HepG2 (cell line): ENCODE results near the gene VTN. TPM values are rescaled to one million over a fixed set of nuclear protein-coding genes. Genes with fewer than 3 reads are reported as not detected.
A peak's percentile ranks its signal among the peaks of the same experiment; 100 is the strongest.

Experiments used
- ATAC-seq: fragments of 200-7000 bp; cut with Tn5 transposase; 3 replicates; pipeline ENCODE4 v1.9.1; 2020; ENCODE audit warnings: mild to moderate bottlenecking, moderate library complexity
- BruUV-seq: library from RNA; stranded (reverse); fragments of 400-500 nt; replicated peaks from 2 replicates; lab custom pipeline; 2021; lab: Mats Ljungman, UMichigan
- CTCF ChIA-PET: fragments of 300-600 bp; formaldehyde crosslinking; extraction: SDS; loops from one replicate; lab custom pipeline; 2021; ENCODE audit warnings: low total read pairs, inconsistent platforms, low intra/inter-chr PET ratio; lab: Yijun Ruan, JAX
- POLR2A ChIA-PET: fragments of 350-600 bp; sonication (Branson Sonifier 250); formaldehyde crosslinking; loops from one replicate; lab custom pipeline; 2020; ENCODE audit warnings: antibody characterized with exemption, inconsistent platforms; lab: Yijun Ruan, JAX
- DNase-seq: peaks from one replicate; pipeline ENCODE4 v3.0.0-alpha.2; 2015; ENCODE audit warnings: low spot score
- FAIRE-seq: peaks from 3 replicates; lab custom pipeline; 2011; peaks lifted over from hg19 to GRCh38; lab: Jason Lieb, UNC
- H2AFZ ChIP-seq: one replicate; pipeline ENCODE4 v1.6.1; 2011; ENCODE audit warnings: low read length, inconsistent platforms
- H3K27ac ChIP-seq: fragments of 300-600 bp; 3 replicates; pipeline ENCODE4 v1.8.0; 2011; ENCODE audit warnings: mixed run types, mild to moderate bottlenecking, mixed read lengths, low read length, inconsistent platforms; ENCODE audit not compliant: insufficient read depth; ENCODE audit errors: extremely low read length
- H3K27me3 ChIP-seq, 2 experiments: fragments of 200-600 bp in 1 of 2; 2 replicates in 1 of 2; 3 replicates in 1 of 2; pipeline versions ENCODE4 v1.6.0 to v1.8.0; 2011; ENCODE audit warnings: low read length in 2 of 2, mild to moderate bottlenecking in 2 of 2, moderate library complexity in 2 of 2, inconsistent platforms in 1 of 2; ENCODE audit not compliant: insufficient read depth in 2 of 2, control insufficient read depth in 1 of 2
- H3K36me3 ChIP-seq, 2 experiments: fragments of 200-600 bp in 1 of 2; replicated peaks in 1 of 2; 2 replicates in 1 of 2; 3 replicates in 1 of 2; pipeline versions ENCODE4 v1.5.1 to v1.8.0; 2011; ENCODE audit warnings: low read length in 2 of 2, inconsistent platforms in 1 of 2; ENCODE audit not compliant: insufficient read depth in 2 of 2, control insufficient read depth in 1 of 2
- H3K4me1 ChIP-seq: 2 replicates; pipeline ENCODE4 v1.5.1; 2012; ENCODE audit warnings: low read length, inconsistent platforms; ENCODE audit not compliant: insufficient read depth
- H3K4me2 ChIP-seq: 2 replicates; pipeline ENCODE4 v1.6.0; 2011; ENCODE audit warnings: low read depth, low read length, inconsistent platforms
- H3K4me3 ChIP-seq, 3 experiments: fragments of 200-600 bp in 1 of 3; sonication (generic), shearing (Covaris generic) in 1 of 3; replicated peaks in 1 of 3; 2 replicates each; pipeline ENCODE4 v1.5.1; 2011 to 2016; ENCODE audit warnings: low read length in 3 of 3, inconsistent platforms in 2 of 3, low read depth in 2 of 3, mild to moderate bottlenecking in 2 of 3, control low read depth in 1 of 3, mixed read lengths in 1 of 3; ENCODE audit not compliant: insufficient read depth in 1 of 3
- H3K79me2 ChIP-seq: one replicate; pipeline ENCODE4 v1.6.1; 2011; ENCODE audit warnings: low read length, inconsistent platforms; ENCODE audit not compliant: insufficient read depth
- H3K9ac ChIP-seq: 2 replicates; pipeline ENCODE4 v1.6.0; 2011; ENCODE audit warnings: mild to moderate bottlenecking, low read depth, low read length, inconsistent platforms; ENCODE audit not compliant: insufficient read depth
- H3K9me3 ChIP-seq: 2 replicates; pipeline ENCODE4 v1.5.1; 2012; ENCODE audit warnings: mild to moderate bottlenecking, low read length
- H4K20me1 ChIP-seq: 2 replicates; pipeline ENCODE4 v1.6.0; 2011; ENCODE audit warnings: inconsistent platforms, mild to moderate bottlenecking, low read length, moderate library complexity; ENCODE audit not compliant: insufficient read depth
- GTF3A ChIP-seq: sonication (generic); formaldehyde crosslinking; conservative IDR thresholded peaks from 2 replicates; pipeline ENCODE4 v1.4.0; 2020; ENCODE audit warnings: mild to moderate bottlenecking, missing genetic modification reagents
- HNF4G ChIP-seq, 2 experiments: sonication (generic) in 1 of 2; formaldehyde crosslinking in 1 of 2; IDR thresholded peaks; 2 replicates each; pipeline versions ENCODE4 v1.4.0 to v1.6.1; 2011 to 2020; ENCODE audit warnings: borderline replicate concordance in 2 of 2, low read depth in 2 of 2, mild to moderate bottlenecking in 2 of 2, low read length in 1 of 2, missing genetic modification reagents in 1 of 2, moderate library complexity in 1 of 2
- NFATC3 ChIP-seq: sonication (generic); formaldehyde crosslinking; IDR thresholded peaks from 2 replicates; pipeline ENCODE4 v1.5.1; 2020; ENCODE audit warnings: mild to moderate bottlenecking, missing genetic modification reagents
- PCBP2 ChIP-seq: fragments of 200-400 bp; formaldehyde crosslinking; optimal IDR thresholded peaks from 2 replicates; pipeline ENCODE3; 2018; ENCODE audit warnings: low read length, low read depth; ENCODE audit not compliant: poor library complexity, severe bottlenecking
- POLR2A ChIP-seq, 2 experiments: IDR thresholded peaks; 2 replicates each; pipeline ENCODE4 v1.6.1; 2011; ENCODE audit warnings: low read depth in 2 of 2, low read length in 2 of 2, mild to moderate bottlenecking in 1 of 2, moderate library complexity in 1 of 2; ENCODE audit not compliant: insufficient read depth in 1 of 2
- POLR2AphosphoS5 ChIP-seq: IDR thresholded peaks from 2 replicates; pipeline ENCODE4 v1.6.1; 2012; ENCODE audit warnings: low read depth, low read length
- PTBP1 ChIP-seq: fragments of 200-400 bp; formaldehyde crosslinking; IDR thresholded peaks from 2 replicates; pipeline ENCODE4 v1.6.1; 2018; ENCODE audit warnings: low read length, low read depth; ENCODE audit not compliant: poor library complexity, severe bottlenecking
- RAD51 ChIP-seq: fragments of 450-650 bp; IDR thresholded peaks from 2 replicates; pipeline ENCODE4 v1.6.1; 2016; ENCODE audit warnings: borderline replicate concordance
- ZNF34 ChIP-seq: sonication (generic); formaldehyde crosslinking; IDR thresholded peaks from 2 replicates; pipeline ENCODE4 v1.4.0; 2020; ENCODE audit warnings: mild to moderate bottlenecking, missing genetic modification reagents, borderline replicate concordance
- ZNF446 ChIP-seq: sonication (generic); formaldehyde crosslinking; IDR thresholded peaks from 2 replicates; pipeline ENCODE4 v1.5.0; 2020; ENCODE audit warnings: mild to moderate bottlenecking, missing genetic modification reagents
- ZNF709 ChIP-seq: sonication (generic); formaldehyde crosslinking; IDR thresholded peaks from 2 replicates; pipeline ENCODE4 v1.5.0; 2020; ENCODE audit warnings: mild to moderate bottlenecking, missing genetic modification reagents
- ZNF777 ChIP-seq: sonication (generic); formaldehyde crosslinking; IDR thresholded peaks from 2 replicates; pipeline ENCODE4 v1.4.0; 2020; ENCODE audit warnings: missing genetic modification reagents
- WGBS: methylation state at CpG from one replicate; pipeline ENCODE4 v1.1.6; 2017; ENCODE audit warnings: low lambda C conversion rate; 5-methylcytosine and 5-hydroxymethylcytosine counted together
- in situ Hi-C: cut with HindIII; loops from 2 replicates; pipeline ENCODE4 v1.10.0; 2017; ENCODE audit warnings: low pct_unique_long_range_greater_than_20kb; ENCODE audit not compliant: extremely low pct_ligation_motif_present
- intact Hi-C: fragments of 100-400 bp; cut with micrococcal nuclease; formaldehyde crosslinking; loops from one replicate; pipeline ENCODE4 v1.10.0; 2022; ENCODE audit not compliant: unreplicated experiment
- polyA plus RNA-seq, 8 experiments: library from polyadenylated mRNA; depleted of rRNA in 3 of 8; stranded (reverse) in 7 of 8; unstranded in 1 of 8; fragments of >200 nt; fragmentation: Illumina TruSeq in 4 of 8; extraction: Trizol in 4 of 8; gene quantifications; 2 replicates each; pipeline versions ENCODE4 v1.2.1 to v1.2.3, GENCODE V29; 2011 to 2016; ENCODE audit warnings: low read depth in 4 of 8, missing spikeins in 1 of 8, mixed read lengths in 1 of 8; ENCODE audit not compliant: insufficient read depth in 1 of 8
- total RNA-seq, 5 experiments: library from RNA; depleted of rRNA; stranded (reverse); fragments of >200 nt; fragmentation: Illumina TruSeq; extraction: Trizol; gene quantifications; 2 replicates each; pipeline ENCODE4 v1.2.3, GENCODE V29; 2016; ENCODE audit warnings: low read depth in 1 of 5

VTN gene
- total and polyA plus RNA-seq, 2 of the 13 experiments (the other 11 are each of a cell fraction or from before 2014, with no cell fraction given) = 108 to 131 TPM

DNA sequence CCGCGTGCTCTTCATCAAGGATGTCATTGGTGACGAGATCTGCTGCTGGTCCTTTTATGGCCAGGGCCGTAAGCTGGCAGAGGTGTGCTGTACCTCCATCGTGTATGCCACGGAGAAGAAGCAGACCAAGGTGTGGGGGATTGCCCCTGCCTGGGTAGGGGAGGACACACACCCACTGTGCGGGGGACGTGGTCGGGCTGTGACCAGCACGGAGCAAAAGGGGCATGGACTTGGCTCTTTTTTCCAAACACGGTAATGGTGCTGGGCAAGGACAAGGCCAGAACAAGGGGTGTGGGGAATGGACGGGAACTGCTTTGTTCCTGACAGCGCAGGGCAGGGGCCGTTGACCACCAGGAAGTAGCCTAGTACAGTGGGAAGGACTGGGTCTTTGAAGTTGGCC is 27.8 kb downstream of the VTN start:
- H4K20me1 ChIP-seq = no peaks in the 10 kb centered on the region; the same call in 1 of the 2 replicates
- no peak for TF ChIP-seq PTBP1
- TF ChIP-seq POLR2A (IDR thresholded peaks at IDR 0.05; ENCODE audit: insufficient read depth in 1 of 2, low read depth in 2 of 2, low read length in 2 of 2) = 0 out of 4 replicates have a peak, but pooled peaks of 1 of the 2 experiments have one; percentile 35
- DNase-seq = no peak
- FAIRE-seq = no peak
- H3K4me3 ChIP-seq = no peak overlapping the region
- no peak overlapping the region for H3K9ac ChIP-seq
- no peaks in the 10 kb centered on the region for H3K9me3 ChIP-seq
- no peak for ATAC-seq
- WGBS = over 99% methylated on average over 14 of the region's 14 CpGs
- in situ Hi-C loops (no loop called here), intact Hi-C loops (no loop called here)
- H2AFZ ChIP-seq = no peak overlapping the region
- H3K4me1 ChIP-seq = peaks cover 25% of the 10 kb centered on the region
- no peaks in the 10 kb centered on the region for H3K27me3 ChIP-seq
- no TSS peak for BruUV-seq
- H3K27ac ChIP-seq = no peak overlapping the region
- peaks cover 28 to 52% of the 10 kb centered on the region in 2 experiments for H3K36me3 ChIP-seq
- no peak overlapping the region for H3K4me2 ChIP-seq
- ChIA-PET CTCF (no interaction called here), POLR2A (no interaction called here)
- H3K79me2 ChIP-seq = peaks cover 11% of the 10 kb centered on the region

DNA sequence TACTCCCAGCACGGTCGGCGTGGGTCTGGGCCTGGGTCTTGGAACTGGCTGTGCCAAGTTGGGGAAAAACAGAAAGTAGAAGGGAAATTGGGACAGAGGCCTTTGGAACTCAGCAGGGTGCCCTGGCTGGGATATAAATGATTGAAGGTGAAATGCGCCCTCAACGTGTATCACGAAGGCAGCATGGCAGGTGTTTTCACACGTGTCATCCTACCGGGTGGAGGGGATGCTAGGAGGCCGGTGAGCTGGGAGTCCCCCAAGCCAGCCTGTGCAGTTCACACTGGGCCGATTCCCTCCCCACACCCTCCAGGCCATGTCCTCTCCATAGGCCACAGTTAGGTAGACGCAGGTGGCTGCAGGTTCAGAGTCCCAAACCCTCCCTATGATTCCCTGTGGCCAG is 28.6 kb downstream of the VTN start:
- WGBS = 95% methylated on average over 9 of the region's 11 CpGs
- peaks cover 25% of the 10 kb centered on the region for H3K4me1 ChIP-seq
- TF ChIP-seq ZNF777 (no peak), NFATC3 (CRISPR knock-in tag) (no peak), POLR2AphosphoS5 (no peak), ZNF34 (CRISPR knock-in tag) (no peak), PCBP2 (no peak), ZNF709 (no peak), HNF4G (IDR thresholded peaks at IDR 0.05; ENCODE audit: borderline replicate concordance, low read depth, low read length) (no peak), HNF4G (CRISPR knock-in tag; IDR thresholded peaks at IDR 0.05; ENCODE audit: borderline replicate concordance, low read depth) (no peak), RAD51 (no peak), ZNF446 (CRISPR knock-in tag) (no peak), GTF3A (CRISPR knock-in tag) (no peak)
- no peak for FAIRE-seq
- POLR2A ChIA-PET = no interaction called here
- H3K4me2 ChIP-seq = no peak overlapping the region
- no peak for ATAC-seq
- no peak for DNase-seq
- H3K79me2 ChIP-seq = peaks cover 18% of the 10 kb centered on the region
- BruUV-seq = no TSS peak
- no peaks in the 10 kb centered on the region for H3K9me3 ChIP-seq
- H2AFZ ChIP-seq = no peak overlapping the region
- no peak overlapping the region for H3K4me3 ChIP-seq
- no peaks in the 10 kb centered on the region; the same call in 1 of the 2 replicates for H4K20me1 ChIP-seq
- CTCF ChIA-PET = no interaction called here
- no peak overlapping the region for H3K9ac ChIP-seq
- peaks cover 28 to 50% of the 10 kb centered on the region in 2 experiments for H3K36me3 ChIP-seq
- no peaks in the 10 kb centered on the region for H3K27me3 ChIP-seq
- in situ Hi-C loops = no loop called here
- intact Hi-C loops = no loop called here
- H3K27ac ChIP-seq = no peak overlapping the region
